OCI-LY7 (cell line): ENCODE results near the gene M1AP. TPM values are rescaled to one million over a fixed set of nuclear protein-coding genes. Genes with fewer than 3 reads are reported as not detected.

Experiments
- BruUV-seq: library from RNA; stranded (reverse); fragments of 400-500 nt; replicated peaks from 2 replicates; lab custom pipeline; 2021; lab: Mats Ljungman, UMichigan
- CTCF ChIA-PET: fragments of 300-600 bp; sonication (Branson Sonifier 250); formaldehyde crosslinking; loops from one replicate; lab custom pipeline; 2022; ENCODE audit warnings: antibody characterized with exemption; ENCODE audit not compliant: unreplicated experiment; lab: Charles Lee
- POLR2A ChIA-PET: fragments of 300-600 bp; sonication (Branson Sonifier 250); formaldehyde crosslinking; loops from one replicate; lab custom pipeline; 2022; ENCODE audit warnings: antibody characterized with exemption; lab: Charles Lee
- DNase-seq: peaks from one replicate; pipeline ENCODE4 v3.0.0-alpha.2; 2015; ENCODE audit warnings: low spot score
- H2AFZ ChIP-seq: fragments of 200-600 bp; sonication (generic), shearing (Covaris generic); 2 replicates; pipeline ENCODE4 v1.6.1; 2014; ENCODE audit warnings: mild to moderate bottlenecking, antibody characterized with exemption, low read length, moderate library complexity
- H3K27ac ChIP-seq: fragments of 200-600 bp; sonication (generic); 2 replicates; pipeline ENCODE4 v1.5.1; 2014; ENCODE audit warnings: mixed run types, low read depth, mild to moderate bottlenecking, moderate library complexity, low read length, inconsistent platforms; ENCODE audit not compliant: poor library complexity, severe bottlenecking
- H3K36me3 ChIP-seq: fragments of 200-600 bp; sonication (generic); 2 replicates; pipeline ENCODE4 v1.6.1; 2014; ENCODE audit warnings: mild to moderate bottlenecking, antibody characterized with exemption, low read length, moderate library complexity, mixed read lengths; ENCODE audit not compliant: insufficient read depth
- H3K4me1 ChIP-seq: fragments of 200-600 bp; sonication (generic); 2 replicates; pipeline ENCODE4 v1.5.1; 2014; ENCODE audit warnings: mild to moderate bottlenecking, low read length; ENCODE audit not compliant: insufficient read depth, poor library complexity, severe bottlenecking
- H3K4me2 ChIP-seq: fragments of 200-600 bp; sonication (generic); 2 replicates; pipeline ENCODE4 v1.6.1; 2014; ENCODE audit warnings: mild to moderate bottlenecking, low read length
- H3K4me3 ChIP-seq: fragments of 200-600 bp; sonication (generic); 2 replicates; pipeline ENCODE4 v1.5.1; 2014; ENCODE audit warnings: mild to moderate bottlenecking, low read depth, low read length; ENCODE audit not compliant: poor library complexity, severe bottlenecking
- H3K79me2 ChIP-seq: fragments of 200-600 bp; sonication (generic); 2 replicates; pipeline ENCODE4 v1.6.1; 2016; ENCODE audit warnings: low read depth, mild to moderate bottlenecking, low read length, moderate library complexity, mixed read lengths; ENCODE audit not compliant: insufficient read depth
- H3K9me2 ChIP-seq: fragments of 200-600 bp; sonication (generic); 2 replicates; pipeline ENCODE4 v1.6.1; 2016; ENCODE audit warnings: mild to moderate bottlenecking, low read length, mixed read lengths; ENCODE audit not compliant: insufficient read depth
- H3K9me3 ChIP-seq: fragments of 200-600 bp; sonication (generic); 2 replicates; pipeline ENCODE4 v1.6.1; 2014; ENCODE audit warnings: mild to moderate bottlenecking, mixed run types, low read length, mixed read lengths
- H4K20me1 ChIP-seq: fragments of 200-600 bp; sonication (generic); 2 replicates; pipeline ENCODE4 v1.6.1; 2014; ENCODE audit warnings: mild to moderate bottlenecking, antibody characterized with exemption, low read length, moderate library complexity, mixed read lengths; ENCODE audit not compliant: insufficient read depth
- CTCF ChIP-seq: fragments of 200-600 bp; sonication (generic); conservative IDR thresholded peaks from 2 replicates; pipeline ENCODE4 v1.5.1; 2014; ENCODE audit warnings: mild to moderate bottlenecking, antibody characterized with exemption, low read length, moderate library complexity, mixed read lengths
- EZH2phosphoT487 ChIP-seq: fragments of 200-600 bp; sonication (generic); IDR thresholded peaks from 2 replicates; pipeline ENCODE4 v1.6.1; 2018; ENCODE audit warnings: low read depth, borderline replicate concordance, mild to moderate bottlenecking, mixed run types, antibody characterized with exemption, low read length, moderate library complexity, mixed read lengths
- intact Hi-C: fragments of 100-400 bp; cut with micrococcal nuclease; formaldehyde crosslinking; loops from one replicate; pipeline ENCODE4 v1.10.0; 2022; ENCODE audit not compliant: unreplicated experiment
- total RNA-seq, 2 experiments: library from RNA; depleted of rRNA in 1 of 2; stranded (reverse); fragments of >200 nt in 1 of 2; shearing (Covaris generic) in 1 of 2; gene quantifications; 2 replicates each; pipeline ENCODE4 v1.2.3, GENCODE V29; 2014 to 2022

Gene M1AP
- total RNA-seq, 2 experiments from 2014 or later = not detected

GRCh38 chr2:74524955-74525716, 123.0 kb downstream of the M1AP start:
- TF ChIP-seq CTCF (no peak), EZH2phosphoT487 (no peak)
- peaks cover 43% of the 10 kb centered on the region for H3K36me3 ChIP-seq
- H3K9me2 ChIP-seq = no peaks in the 10 kb centered on the region
- intact Hi-C loops = no loop called here
- DNase-seq = no peak
- no peak overlapping the region for H2AFZ ChIP-seq
- ChIA-PET POLR2A (interaction anchor here (0.6 kb wide), 1 partner anchor 16 kb away, joined by 3 read pairs; no protein-coding TSS in a partner anchor), CTCF (no interaction called here)
- no peak overlapping the region for H3K27ac ChIP-seq
- H4K20me1 ChIP-seq = peaks cover 5% of the 10 kb centered on the region; the same call in 1 of the 2 replicates
- H3K9me3 ChIP-seq = no peaks in the 10 kb centered on the region
- H3K79me2 ChIP-seq = peaks cover 28% of the 10 kb centered on the region
- no peak overlapping the region for H3K4me2 ChIP-seq
- H3K4me3 ChIP-seq = no peak overlapping the region
- BruUV-seq = no TSS peak
- H3K4me1 ChIP-seq = peaks cover 18% of the 10 kb centered on the region

GRCh38 chr2:74524005-74524404, 124.1 kb downstream of the M1AP start:
- Histone ChIP-seq H3K27ac (no peak overlapping the region), H3K4me1 (peaks cover 18% of the 10 kb centered on the region), H3K79me2 (peaks cover 23% of the 10 kb centered on the region), H3K4me2 (no peak overlapping the region), H3K4me3 (no peak overlapping the region), H3K9me3 (no peaks in the 10 kb centered on the region), H4K20me1 (peaks cover 5% of the 10 kb centered on the region; the same call in 1 of the 2 replicates), H2AFZ (no peak overlapping the region), H3K36me3 (peaks cover 41% of the 10 kb centered on the region), H3K9me2 (no peaks in the 10 kb centered on the region)
- no TSS peak for BruUV-seq
- DNase-seq = no peak
- ChIA-PET CTCF (no interaction called here), POLR2A (no interaction called here)
- TF ChIP-seq CTCF (no peak), EZH2phosphoT487 (no peak)
- intact Hi-C loops = no loop called here

- BruUV-seq = no TSS peak
- Histone ChIP-seq H3K4me1 (peaks cover 7% of the 10 kb centered on the region), H3K4me3 (no peak overlapping the region), H3K9me3 (no peaks in the 10 kb centered on the region), H2AFZ (no peak overlapping the region), H3K27ac (no peak overlapping the region), H3K79me2 (peaks cover 8% of the 10 kb centered on the region; the same call in 1 of the 2 replicates), H3K36me3 (peaks cover 26% of the 10 kb centered on the region), H4K20me1 (no peaks in the 10 kb centered on the region), H3K9me2 (no peaks in the 10 kb centered on the region), H3K4me2 (no peak overlapping the region)
- TF ChIP-seq CTCF (no peak), EZH2phosphoT487 (no peak)
- intact Hi-C loops = no loop called here
- DNase-seq = no peak
- ChIA-PET POLR2A (interaction anchor here (1.2 kb wide), 1 partner anchor 8 kb away, joined by 5 read pairs; no protein-coding TSS in a partner anchor), CTCF (interaction anchor here (1.0 kb wide), 1 partner anchor 14 kb away, joined by 3 read pairs; no protein-coding TSS in a partner anchor)
Observed at GRCh38 chr2:74522516-74522915, 125.6 kb downstream of the M1AP start.
